ENCODE data around the gene DUSP22. TPM values are rescaled to one million over a fixed set of nuclear protein-coding genes. Genes with fewer than 3 reads are reported as not detected.
"Not testable (repeated sequence)": the region's sequence is repeated elsewhere in the genome, so short reads cannot be mapped to it uniquely, and the experiment has no call there.

Gene DUSP22
- polyA plus RNA-seq, 1 donor: 24.2 TPM

GRCh38 chr6:279341-280029 lies 12.8 kb upstream of the DUSP22 start:
- no peak for DNase-seq (ENCODE audit: low read depth)

GRCh38 chr6:280775-281468 lies 11.4 kb upstream of the DUSP22 start:
- no peak for DNase-seq (ENCODE audit: low read depth)

- no peak for DNase-seq (ENCODE audit: low read depth)
Observed at GRCh38 chr6:281469-282103, 10.7 kb upstream of the DUSP22 start.

DNA sequence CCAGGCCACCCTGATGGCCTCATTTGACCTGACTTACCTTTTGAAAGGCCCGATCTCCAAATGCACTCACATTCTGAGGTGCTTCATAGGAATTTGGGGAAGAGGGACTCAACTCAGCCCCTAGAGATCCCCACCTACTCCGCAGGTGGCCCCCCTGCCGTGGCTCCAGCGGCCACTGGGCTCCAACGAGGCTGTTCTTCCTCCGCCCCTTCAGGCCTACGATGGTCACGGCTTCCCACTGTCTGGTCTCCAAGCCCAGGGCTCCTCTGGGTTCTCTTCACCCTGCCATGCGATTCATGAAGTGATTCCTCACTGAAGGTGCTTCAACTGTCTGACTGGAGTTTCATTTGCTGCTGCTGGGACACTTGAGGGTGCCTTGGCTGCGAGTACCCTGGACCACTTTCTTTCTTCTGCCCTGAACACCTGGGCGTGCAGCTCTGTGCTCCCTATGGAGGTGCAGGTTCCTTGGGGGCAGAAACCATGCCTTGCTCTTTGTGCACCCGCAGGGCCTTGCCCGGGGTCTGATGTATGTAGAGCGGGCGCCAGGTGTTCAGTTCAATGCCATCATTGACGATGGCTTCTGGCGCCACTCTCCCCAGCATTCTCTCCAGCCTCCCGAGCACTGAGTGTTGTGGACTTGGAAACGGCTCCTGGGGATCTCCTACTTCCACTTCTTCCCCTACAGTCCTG lies 10.0 kb upstream of the DUSP22 start:
- DNase-seq (ENCODE audit: low read depth): no peak

GRCh38 chr6:282867-283416 lies 9.3 kb upstream of the DUSP22 start:
- no peak for DNase-seq (ENCODE audit: low read depth)

DNA sequence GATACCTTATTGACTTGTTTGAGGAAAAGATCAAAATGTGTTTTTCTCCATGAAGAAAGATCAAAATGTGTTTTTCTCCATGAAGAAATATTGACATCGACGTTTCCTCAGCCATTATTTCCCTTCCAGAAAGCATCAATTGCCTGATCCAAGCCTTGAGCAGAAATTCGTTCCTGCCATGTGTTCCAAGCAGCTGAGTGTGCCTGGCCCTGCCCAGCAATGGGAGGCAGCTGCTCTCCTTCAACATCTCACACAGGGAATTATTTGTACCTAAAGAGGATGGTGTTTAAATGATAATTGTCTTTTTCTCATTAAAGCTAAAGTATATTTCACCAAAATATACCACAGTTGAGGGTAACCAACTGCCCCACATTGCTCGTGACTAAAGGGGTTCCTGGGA lies 7.8 kb upstream of the DUSP22 start:
- no peak for DNase-seq (ENCODE audit: low read depth)

DNA sequence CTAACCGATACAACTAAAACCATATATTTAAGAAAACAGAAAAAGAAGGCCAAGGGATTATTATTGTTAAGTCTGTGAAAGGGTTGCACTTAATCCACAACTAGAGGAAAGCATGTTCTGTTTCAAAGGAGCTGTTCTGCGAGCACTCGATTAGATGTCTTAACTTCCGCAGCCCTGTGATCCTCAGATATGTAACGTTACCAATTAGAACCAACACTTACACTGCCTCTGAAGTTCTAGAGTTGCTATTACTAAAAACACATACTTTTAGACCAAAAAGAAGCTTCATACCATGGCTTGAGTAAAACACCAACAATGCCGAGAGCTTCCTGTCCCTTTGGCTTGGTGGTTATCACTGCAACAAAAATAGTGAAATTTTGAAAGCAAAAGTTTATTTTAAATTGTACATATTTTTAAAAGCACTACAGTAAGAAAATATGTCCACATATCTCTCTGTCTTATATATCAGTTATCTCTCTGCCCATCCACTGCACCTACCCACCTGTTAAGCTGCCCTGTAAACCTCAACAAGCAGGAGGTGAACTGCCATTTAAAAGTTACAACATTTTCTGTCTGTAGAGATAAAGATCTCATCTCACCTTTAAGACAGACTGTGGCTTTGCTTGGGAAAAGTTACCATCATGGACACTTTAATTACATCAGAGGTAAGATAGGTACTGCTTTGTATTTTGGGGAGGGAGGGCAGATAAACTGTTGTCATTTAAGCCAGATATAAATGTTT lies 7.1 kb upstream of the DUSP22 start:
- DNase-seq (ENCODE audit: low read depth): no peak

DNA sequence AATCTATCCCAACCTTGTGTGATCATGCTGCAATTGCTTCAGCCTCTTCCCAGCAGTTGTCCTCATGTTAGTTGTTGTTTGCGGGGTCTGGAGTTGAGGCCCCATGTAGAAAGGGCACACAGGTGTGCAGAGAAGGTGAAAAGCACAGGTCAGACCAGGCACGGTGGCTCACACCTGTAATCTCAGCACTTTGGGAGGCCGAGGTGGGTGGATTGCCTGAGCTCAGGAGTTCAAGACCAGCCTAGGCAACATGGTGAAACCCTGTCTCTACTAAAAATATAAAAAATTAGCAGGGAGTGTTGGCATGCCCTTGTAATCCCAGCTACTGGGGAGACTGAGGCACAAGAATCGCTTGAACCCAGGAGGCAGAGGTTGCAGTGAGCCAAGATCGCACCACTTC lies 6.4 kb upstream of the DUSP22 start:
- DNase-seq (ENCODE audit: low read depth): not testable (repeated sequence)

DNA sequence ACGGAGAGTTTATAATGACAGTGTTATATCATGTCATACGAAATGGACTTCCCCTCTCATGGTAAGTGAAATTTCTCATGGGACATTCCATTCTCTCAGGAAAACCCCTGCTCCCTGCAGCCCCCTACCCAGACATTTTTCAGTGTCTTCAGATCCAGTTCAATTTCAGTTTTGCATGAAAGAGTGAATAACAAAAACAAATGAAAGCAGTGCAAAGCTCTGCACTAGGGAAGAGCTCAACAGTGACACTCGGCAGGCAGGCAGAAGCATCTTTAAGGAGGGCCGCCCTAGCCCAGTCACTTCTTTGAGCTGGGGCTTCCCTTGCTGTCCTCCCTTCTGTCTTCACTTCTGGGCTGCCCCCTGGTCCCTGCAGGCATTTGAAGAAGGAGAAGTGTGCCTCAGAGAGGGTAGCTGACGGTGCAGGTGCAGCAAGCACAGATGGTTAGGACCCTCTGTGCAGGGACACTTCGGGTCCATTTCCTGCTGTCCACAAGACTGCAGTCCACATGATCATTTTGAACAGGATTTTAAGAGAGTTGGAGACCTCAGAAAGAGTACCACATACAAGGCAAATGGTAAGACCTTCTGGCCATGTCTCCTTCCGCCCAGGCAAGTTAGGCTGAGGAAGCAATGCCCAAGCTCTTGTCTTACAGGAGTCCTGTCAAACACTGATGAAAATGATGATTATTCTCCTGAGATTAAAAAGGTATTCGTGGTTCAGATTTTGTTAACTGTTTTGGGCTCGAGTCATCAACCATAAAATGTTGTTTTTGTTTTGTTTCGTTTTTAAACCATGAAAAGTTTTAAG lies 5.4 kb upstream of the DUSP22 start:
- no peak for DNase-seq (ENCODE audit: low read depth)

DNA sequence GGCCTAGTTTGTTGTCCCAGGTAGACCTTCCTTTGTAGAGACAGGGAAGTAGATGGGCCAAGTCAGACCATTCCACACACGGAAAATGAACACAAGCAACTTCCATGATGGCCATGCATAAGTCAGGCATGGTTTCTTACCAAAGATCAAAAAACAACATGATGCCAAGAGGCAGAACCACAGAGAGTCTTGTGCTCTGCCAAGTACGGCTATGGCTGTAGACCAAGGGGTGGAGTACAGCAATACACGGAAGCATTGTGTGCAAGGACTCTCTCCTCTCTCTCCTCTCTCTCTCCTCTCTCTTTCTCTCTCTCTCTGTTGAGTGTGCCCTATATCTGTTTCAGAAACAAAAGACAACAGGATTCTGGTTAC lies 4.8 kb upstream of the DUSP22 start:
- no peak for DNase-seq (ENCODE audit: low read depth)

DNA sequence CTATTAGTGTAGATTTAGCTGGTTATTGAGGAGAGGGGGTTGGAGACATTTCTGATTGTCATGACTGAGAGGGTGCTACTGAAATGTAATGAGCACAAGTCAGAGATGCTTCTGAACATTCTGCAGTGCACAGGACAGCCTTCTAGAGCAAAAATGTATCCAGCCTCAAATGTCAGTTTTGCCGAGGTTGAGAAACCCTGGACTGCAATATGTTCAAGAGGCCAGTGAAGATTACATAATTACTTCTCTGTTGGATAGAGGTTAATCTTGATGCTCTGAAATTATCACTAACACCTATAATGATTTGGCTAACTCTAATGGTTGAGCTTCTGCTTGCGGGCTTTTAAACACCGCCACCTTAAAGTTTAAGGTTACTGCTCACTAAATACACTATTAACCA lies 3.4 kb upstream of the DUSP22 start:
- no peak for DNase-seq (ENCODE audit: low read depth)

DNA sequence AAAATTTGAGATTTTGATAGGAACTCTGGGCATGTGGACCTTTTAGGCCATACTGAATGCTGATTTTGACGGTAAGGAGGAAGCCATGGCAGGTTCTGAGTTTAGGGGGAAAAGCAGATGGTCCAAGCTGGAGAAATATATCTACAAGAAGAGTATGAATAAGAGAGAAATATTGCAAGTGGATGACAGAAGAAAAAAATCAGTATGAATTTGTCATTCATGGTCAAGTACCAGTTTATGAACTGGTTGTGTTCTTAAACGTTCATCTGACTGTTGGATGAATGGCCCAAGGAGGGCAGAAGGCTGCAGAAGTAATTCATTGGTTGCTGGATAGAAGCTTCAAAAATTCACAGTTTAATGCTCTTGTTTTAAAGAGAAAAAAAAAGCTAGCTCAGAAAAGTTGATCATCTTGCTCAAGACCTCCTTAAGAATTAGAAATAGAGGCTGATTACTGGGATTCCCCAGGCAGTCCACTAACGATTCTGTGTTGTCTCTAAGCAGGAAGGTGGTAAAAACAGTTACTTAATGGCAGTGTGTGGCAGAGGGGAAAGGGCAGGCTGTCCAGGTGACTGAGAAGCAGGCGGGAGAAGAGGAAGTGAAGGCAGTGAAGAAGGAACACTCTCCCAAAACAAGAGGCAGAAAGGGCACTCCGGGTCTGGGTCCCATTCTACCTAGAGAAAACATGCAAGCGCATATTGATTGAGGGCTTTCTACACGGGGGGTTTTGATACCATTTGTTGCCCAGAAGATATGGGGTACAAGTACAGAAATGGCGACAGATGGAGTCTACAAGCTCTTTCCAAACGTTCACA lies 2.0 kb upstream of the DUSP22 start:
- DNase-seq (ENCODE audit: low read depth): no peak

DNA sequence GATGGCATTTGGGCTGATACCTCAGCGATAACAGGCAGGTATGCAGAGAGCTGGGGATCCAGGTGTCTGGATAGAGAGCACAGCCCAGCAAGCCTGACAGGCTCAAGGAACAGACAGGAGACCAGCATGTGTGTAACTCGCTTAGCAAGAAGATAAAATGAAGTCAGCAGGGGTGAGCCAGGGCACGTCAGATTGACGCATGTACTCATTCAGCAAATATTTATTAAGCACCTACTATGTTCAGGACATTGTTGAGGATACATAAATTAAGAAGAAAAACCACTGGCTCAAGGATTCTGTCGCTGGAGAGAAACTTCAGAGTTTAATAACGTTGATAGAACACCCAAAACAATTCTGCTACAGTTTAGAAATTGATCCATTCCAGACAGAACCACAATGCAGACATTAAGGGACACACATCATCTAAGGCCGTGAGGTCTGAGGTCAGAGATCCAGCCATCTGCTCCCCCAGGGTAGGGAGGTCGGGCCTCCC lies 1.0 kb upstream of the DUSP22 start:
- no peak for DNase-seq (ENCODE audit: low read depth)

- DNase-seq (ENCODE audit: low read depth): no peak
Observed at GRCh38 chr6:292506-293192, 362 bp downstream of the DUSP22 start.

DNA sequence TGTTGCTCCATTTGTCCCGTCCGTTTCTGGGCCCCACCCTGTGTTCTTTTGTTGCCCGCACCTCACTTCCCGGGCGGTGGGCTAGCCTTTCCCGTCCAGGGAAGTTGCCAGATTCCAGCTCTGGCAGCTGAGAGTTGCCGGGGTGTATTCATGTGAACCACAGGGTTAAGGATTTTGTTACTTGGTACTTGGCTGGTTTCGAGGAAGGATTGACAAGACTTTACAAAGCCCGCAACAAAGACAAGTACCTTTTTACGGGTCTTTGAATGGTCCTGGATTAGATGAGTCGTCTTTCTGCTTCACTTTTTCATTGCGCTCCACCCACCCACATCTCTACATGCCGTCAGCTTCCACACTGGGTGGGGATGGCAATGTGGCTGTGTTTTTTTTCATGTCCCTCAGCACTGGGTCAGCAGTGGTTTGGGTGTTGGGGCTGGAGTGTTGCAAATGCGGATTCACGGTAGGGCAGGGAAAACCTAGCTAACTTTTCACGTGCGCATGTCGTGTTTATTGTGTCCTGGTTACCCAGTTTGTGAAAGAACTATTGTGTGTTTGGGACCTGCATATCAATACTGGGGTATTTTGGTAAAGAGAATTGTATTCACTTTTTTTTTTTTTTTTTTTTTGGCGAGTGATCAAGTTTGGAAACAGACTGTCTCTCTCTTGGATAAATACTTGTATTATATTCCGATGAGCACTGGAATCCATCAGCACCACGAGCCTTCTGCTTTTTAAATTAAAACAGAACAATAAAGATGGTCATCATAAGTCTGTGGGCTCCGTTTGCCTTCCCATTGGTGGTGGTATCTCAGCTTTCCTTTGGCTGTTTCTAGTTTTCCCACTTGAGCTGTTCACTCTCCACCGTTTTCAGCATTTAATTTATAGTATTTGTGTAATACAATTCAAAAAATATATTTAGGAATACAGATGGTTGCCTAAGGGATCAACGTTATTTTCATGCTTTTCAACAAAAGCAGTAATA lies 1.2 kb downstream of the DUSP22 start:
- DNase-seq (ENCODE audit: low read depth): no peak

DNA sequence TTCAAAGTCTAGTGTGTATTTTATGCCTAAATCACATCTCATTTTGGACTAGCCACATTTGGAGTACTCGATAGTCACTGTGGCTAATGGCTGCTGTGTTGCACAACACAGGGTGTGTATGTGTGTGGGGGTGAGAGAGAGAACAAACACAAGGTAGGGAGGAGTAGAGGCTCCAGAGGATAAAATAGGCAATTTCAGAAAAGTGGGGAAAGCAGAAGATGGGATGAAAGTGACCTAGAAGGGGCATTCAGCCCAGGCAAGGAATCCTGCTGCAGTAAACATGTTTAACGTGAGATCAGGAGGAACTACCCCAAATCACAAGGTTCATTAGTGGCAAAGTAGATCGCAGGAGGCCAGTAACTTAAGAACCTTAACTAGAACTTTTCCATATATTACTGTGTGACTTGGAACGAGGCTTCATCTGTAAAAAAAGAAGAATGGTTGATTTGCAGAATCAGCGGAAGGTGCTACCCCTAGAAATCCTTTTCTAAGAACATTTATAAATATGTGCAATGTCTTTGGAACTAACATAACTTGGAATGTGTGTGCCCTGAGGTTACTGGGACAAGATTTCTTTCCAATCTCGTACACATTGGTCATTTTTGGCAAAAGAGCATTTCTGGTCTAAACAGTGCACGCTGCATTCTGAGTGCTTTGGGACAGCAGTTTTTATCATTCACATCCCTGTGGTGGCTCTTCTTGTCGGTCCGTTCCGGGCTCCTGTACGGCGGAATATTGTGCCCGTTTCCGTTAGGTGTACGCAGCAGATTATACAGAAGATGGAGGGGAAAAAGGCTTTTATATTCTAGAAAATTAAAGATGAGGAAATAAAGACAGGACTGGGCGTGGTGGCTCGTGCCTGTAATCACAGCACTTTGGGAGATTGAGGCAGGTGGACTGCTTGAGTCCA lies 2.6 kb downstream of the DUSP22 start:
- no peak for DNase-seq (ENCODE audit: low read depth)
